Lung microvascular endothelial cell (primary cell): Measurements from ENCODE around the gene SPRING1. TPM values are rescaled to one million over a fixed set of nuclear protein-coding genes. Genes with fewer than 3 reads are reported as not detected.
A peak's percentile ranks its signal among the peaks of the same experiment; 100 is the strongest.
"Not testable (repeated sequence)": the region's sequence is repeated elsewhere in the genome, so short reads cannot be mapped to it uniquely, and the experiment has no call there.

Experiments used
- DNase-seq, 2 donors: peaks; one replicate each; pipeline versions ENCODE4 v3.0.0 to v3.0.0-alpha.2; 2010; ENCODE audit warnings: low read depth in 2 of 2
- total RNA-seq: library from RNA; depleted of rRNA; stranded (reverse); fragments of >200 nt; gene quantifications from 2 replicates; pipeline ENCODE4 v1.2.1, GENCODE V29; 2014

SPRING1 gene
- total RNA-seq, 1 donor from 2014 or later = 24.4 TPM

- not testable (repeated sequence) for DNase-seq
Measured at GRCh38 chr12:116742787-116743186, 4.9 kb upstream of the SPRING1 start.

GRCh38 chr12:116739381-116739887 is 1.6 kb upstream of the SPRING1 start:
- no peak for DNase-seq

- peak in 1 of 2 donors; percentile 15 for DNase-seq
Measured at GRCh38 chr12:116736962-116737773, 701 bp downstream of the SPRING1 start.

GRCh38 chr12:116735951-116736599 is 1.8 kb downstream of the SPRING1 start:
- DNase-seq = no peak

DNA sequence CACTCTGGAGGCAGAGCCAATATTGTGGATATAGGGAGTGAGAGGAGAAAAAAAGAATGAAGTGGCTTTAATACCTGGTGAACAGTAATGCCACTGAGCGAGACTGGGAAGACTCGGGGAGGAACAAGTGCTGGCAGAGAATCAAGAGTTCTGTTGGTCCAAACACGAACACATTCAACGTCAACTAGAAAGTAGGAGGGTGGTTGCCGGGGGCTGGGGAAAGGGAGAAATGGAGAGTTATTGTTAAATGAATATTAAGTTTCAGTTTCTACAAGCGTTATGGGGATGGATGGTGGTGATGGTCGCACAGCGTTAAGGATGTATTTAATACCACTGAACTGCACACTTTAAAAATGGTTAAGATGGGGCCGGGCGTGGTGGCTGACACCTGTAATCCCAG is 2.8 kb downstream of the SPRING1 start:
- no peak for DNase-seq

- no peak for DNase-seq
Measured at GRCh38 chr12:116734156-116734768, 3.6 kb downstream of the SPRING1 start.

DNA sequence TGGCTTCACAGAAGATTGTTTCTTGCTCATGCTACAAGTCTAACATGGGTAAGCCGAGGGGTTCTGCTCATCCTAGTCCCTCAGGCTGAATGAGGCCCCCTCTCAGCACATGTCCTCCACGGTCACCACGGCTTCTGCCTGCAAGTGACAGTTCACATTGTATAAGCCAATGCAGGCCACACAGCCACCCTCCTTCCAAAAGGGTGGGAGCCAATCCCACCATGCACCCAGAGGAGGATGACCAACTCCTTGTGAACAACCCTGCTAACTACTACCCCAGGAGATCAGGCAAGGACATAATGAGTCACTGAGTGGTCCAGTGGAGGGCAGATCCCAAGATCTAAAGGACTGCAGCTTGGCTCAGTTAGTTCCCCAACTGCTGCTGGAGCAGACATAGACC is 6.1 kb downstream of the SPRING1 start:
- no peak for DNase-seq

DNA sequence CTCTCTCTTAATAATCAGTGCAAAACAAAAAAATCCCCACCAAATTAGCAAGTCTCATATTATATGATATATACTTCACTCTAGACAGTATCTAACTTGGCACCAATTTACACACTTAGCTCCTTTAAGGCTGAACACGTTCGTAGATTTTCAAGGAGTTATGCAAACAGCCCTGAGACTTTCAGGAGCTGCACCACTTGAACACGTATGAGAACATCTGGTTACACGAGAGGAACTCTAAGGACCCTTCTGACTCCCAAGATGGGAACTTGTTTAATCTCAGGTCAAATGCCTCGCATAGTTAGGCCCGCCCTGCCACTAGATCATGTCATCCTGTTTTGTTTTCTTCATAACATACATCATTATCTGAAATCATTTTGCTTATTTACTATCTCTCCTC is 10.0 kb downstream of the SPRING1 start:
- DNase-seq = no peak

DNA sequence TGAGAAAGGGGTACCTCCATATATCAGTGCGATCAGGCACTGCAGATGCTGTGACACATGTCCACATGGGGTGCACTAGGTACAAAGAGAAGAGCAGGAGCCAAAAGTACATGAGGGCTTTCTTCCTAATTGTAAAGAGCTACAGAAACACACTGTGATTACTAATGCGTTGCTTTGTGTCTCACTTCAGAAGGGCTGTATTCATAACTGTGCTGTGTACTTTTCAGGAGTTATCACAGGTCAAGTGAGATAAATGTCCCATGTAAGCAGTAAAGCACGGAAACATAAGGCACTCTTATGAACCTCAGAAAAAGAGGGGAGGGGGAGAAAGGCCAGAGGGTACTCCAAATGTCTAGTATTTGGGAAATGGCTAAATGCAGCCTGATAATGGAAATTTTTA is 10.6 kb downstream of the SPRING1 start:
- no peak for DNase-seq

- peak; percentile 40 to 71 for DNase-seq
Measured at GRCh38 chr12:116726694-116727093, 11.2 kb downstream of the SPRING1 start.

DNA sequence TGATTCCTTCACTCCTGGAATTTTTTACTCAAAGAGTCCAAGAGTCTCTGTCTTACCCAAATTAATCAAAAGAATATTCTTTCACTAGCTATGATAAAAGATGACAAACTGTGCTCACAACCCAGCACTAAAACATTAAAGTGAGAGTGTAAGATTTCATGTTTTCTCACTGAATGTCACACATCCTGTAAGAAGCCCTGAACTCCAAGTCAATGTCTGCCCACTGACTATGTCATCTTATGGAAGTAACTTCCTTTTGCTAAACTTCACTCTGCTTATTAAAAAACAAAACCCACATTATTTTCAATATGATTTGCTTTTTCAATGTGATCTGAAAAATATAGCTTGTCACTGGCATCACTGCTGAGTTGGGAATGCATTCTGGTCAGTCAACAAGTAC is 15.6 kb downstream of the SPRING1 start:
- DNase-seq = no peak

DNA sequence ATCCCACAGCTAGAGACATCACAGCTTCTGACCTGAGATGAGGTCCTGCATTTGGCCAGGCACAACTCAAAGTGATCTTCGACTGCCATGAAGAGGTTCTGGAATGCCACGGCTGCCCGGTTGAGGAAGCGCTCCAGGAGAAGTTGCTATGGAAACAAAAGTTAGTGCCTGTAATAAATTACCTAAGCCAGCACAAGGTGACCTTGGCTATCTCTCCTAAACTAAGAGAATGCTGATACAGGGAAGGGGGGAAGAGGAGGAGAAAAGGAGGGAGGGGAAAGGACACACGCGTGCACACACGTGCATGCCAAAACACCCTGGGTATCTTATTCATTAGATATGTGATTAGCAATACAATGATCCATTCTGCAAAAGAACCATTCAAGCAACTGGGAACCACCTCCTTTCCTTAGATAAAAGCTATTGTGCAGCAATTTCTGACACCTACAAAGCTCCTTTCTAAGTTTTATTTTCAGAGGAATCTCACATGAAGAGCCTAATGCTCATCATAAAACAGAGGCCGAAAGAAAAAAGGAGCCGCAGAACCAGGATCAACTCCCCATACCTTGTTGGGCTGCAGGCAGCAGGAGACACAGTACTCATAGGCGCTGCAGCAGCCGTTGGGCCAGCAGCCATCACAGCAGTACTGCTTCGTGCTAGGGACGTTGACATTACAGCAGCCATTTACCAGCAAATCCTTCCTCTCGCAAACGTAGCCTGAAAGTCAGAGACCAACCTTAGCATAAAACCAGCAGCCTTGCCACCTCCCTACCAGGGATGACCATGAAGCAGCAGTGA is 17.9 kb downstream of the SPRING1 start:
- no peak for DNase-seq

- peak in 1 of 2 donors; percentile 57 for DNase-seq
Measured at GRCh38 chr12:116718655-116719454, 19.0 kb downstream of the SPRING1 start.

DNA sequence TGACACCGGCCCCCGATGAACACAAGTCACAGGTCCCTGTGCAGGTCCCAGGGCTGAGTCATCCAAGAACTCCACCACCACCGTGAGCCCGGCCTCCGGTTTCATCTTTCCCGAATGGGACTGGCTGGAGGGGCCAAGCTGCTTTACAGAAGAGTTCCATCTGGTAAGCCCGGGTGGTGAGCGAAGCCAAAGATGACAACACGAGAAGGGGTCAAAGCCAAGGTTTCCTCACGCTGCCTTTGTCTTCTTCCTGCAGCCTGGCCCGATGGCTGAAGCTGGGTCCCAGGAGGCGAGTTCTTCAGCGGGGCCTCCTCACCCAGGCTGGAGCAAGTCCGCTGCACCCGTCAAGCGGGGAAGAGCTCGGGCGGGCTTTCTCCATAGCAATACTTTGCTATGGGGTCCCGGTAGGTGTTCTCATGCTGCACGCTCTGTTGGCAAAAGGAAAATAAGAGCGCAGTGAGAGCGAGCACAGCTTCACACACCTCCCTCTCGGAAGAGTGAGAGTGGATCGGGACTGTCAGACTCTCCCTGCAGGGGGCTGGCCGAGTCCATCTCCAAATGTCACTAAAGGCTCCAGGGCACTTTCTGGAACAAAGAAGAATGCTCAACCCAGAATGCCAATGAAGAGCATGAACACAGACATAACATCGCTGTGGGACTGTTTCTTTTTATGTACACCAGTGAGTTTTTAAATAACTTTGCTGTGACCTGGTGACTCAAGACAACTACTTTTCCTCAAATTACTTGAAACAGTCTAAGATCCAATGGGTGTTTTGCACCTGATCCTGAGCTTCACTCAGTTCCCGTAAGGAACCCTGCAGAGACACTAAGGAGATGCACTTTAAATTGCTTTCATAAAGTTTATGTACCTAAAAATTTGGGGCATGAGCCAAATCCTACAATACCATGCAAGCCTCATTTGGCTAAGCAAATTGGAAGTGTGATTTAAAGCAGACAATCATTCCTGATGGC is 20.1 kb downstream of the SPRING1 start:
- no peak for DNase-seq

GRCh38 chr12:116714175-116714574 is 23.7 kb downstream of the SPRING1 start:
- no peak for DNase-seq

DNA sequence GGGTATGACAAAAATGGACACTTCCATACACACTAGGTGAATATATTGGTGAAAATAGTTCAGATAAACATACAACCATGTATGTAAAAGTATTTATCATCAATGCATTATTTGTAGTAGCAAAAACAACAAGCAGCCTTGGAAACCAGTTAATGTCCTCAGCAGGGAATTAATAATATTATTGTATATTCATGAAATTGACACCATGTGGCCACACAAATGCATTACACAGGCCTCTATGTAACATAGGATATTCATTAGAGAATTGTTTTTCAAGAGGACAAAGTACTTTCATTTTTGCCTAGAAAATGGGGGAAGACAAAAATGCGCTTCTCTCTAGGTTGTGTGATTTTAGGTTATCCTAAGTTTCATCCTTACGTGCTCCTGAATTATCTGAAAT is 24.3 kb downstream of the SPRING1 start:
- DNase-seq = no peak

DNA sequence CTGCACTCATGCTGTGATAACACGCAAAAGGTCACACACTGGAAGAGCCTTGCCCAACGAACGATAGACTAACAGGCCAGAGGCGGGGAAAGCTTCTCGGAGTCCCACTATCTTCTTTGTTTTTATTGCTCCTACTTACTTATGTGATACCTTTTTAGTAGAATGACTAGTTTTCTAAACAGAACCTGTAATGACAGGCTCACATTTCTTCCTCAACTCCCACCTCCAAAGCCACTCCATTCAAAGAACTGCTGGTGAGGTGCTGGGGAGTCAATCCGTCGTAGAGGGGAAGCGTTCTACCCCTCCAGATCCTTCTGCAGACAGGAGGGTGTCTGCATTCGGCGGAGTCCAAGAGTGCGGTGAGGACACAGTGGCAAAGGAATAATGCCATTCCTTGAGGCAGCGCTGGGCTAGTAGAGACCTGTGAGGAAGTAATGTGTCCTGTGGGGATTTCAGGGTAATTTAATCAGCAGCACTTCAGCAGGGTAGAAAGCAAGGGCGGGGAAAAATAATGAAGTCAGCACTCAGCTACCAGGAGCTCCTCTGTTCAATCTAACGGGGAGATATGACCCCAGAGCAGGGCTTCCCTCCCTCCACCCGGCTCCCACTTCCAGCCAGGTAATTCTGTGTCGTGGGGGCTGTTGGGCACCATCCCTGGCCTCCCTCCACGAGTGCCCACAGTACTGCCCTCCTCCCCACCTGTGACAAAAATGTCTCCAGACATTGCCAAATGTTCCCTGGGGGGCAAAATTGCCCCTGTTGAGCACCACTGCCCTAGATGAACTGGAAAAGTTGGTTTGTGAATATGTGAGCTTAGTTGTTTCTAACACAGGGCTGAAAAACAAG is 25.2 kb downstream of the SPRING1 start:
- DNase-seq = no peak

DNA sequence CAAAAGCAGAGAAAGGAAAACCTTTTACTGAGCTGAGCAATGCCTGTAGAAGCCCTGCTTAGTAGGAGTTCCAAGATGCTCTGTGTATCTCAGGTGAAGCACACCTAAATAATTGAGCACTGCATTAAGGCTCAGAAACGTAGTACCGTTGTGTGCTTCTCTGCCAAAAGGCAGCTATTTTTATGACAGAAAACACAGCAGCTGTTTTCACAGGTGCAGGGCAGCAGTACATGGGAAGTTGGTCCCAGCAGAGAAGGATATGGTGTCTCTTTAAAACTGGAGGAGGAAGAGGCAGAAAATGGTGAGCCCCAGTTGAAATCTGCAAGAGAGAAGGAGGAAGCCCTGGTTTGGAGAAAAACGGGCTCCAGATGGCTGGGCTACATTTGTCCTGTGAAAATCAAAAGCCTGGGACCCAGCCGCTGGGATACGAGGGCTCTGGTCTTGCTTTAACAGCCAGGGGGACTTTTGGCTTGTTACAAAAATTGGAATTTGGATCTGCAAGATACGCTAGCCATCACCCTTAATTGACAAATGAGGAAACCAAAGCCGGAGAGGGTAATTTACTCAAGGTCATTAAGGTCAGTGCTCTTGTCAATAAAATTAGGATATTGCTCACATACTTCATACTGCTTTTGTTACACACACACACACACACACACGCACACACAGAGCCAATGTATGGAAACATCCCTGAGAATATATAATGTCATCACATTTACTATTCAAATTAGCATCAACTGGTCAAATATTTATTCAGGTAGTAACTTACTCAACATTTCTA is 27.3 kb downstream of the SPRING1 start:
- DNase-seq = no peak
